ENCODE results near the gene SLC19A2.

GRCh38 chr1:169452921-169453320, 32.8 kb downstream of the SLC19A2 start:
- no peak for TF ChIP-seq CTCF (IDR thresholded peaks at IDR 0.05)
- TF ChIP-seq POLR2A (IDR thresholded peaks at IDR 0.05) = no peak
